Activated naive CD4-positive, alpha-beta T cell (primary cell): ENCODE measurements around the gene KANK2.
"Not testable (repeated sequence)": the region's sequence is repeated elsewhere in the genome, so short reads cannot be mapped to it uniquely, and the experiment has no call there.

Experiments
- DNase-seq, 4 experiments: peaks; one replicate each; lab custom pipeline; 2025; lab: John Stamatoyannopoulos, UW

KANK2 gene

GRCh38 chr19:11196406-11197287 lies 698 bp downstream of the KANK2 start:
- DNase-seq = no peak

GRCh38 chr19:11195681-11196080 lies 1.7 kb downstream of the KANK2 start:
- DNase-seq = no peak

GRCh38 chr19:11194656-11195558 lies 2.4 kb downstream of the KANK2 start:
- no peak for DNase-seq

GRCh38 chr19:11194173-11194572 lies 3.2 kb downstream of the KANK2 start:
- DNase-seq = no peak

GRCh38 chr19:11192957-11193939 lies 4.1 kb downstream of the KANK2 start:
- no peak for DNase-seq

- no peak for DNase-seq
Measured at GRCh38 chr19:11191934-11192333, 5.4 kb downstream of the KANK2 start.

GRCh38 chr19:11191273-11191755 lies 6.0 kb downstream of the KANK2 start:
- no peak for DNase-seq

- no peak for DNase-seq
Measured at GRCh38 chr19:11190501-11190900, 6.8 kb downstream of the KANK2 start.

GRCh38 chr19:11187441-11187840 lies 9.9 kb downstream of the KANK2 start:
- DNase-seq = no peak

GRCh38 chr19:11182994-11183393 lies 14.4 kb downstream of the KANK2 start:
- no peak for DNase-seq

- DNase-seq = no peak
Measured at GRCh38 chr19:11181488-11181887, 15.9 kb downstream of the KANK2 start.

GRCh38 chr19:11180975-11181374 lies 16.4 kb downstream of the KANK2 start:
- DNase-seq = not testable (repeated sequence)

GRCh38 chr19:11180346-11180745 lies 17.0 kb downstream of the KANK2 start:
- no peak for DNase-seq

GRCh38 chr19:11179716-11180297 lies 17.5 kb downstream of the KANK2 start:
- no peak for DNase-seq

GRCh38 chr19:11179145-11179465 lies 18.2 kb downstream of the KANK2 start:
- not testable (repeated sequence) for DNase-seq

- DNase-seq = no peak
Measured at GRCh38 chr19:11177592-11177991, 19.8 kb downstream of the KANK2 start.

GRCh38 chr19:11176466-11177193 lies 20.7 kb downstream of the KANK2 start:
- no peak for DNase-seq

GRCh38 chr19:11175920-11176319 lies 21.4 kb downstream of the KANK2 start:
- DNase-seq = no peak

GRCh38 chr19:11174336-11174735 lies 23.0 kb downstream of the KANK2 start:
- no peak for DNase-seq

GRCh38 chr19:11173516-11174155 lies 23.7 kb downstream of the KANK2 start:
- no peak for DNase-seq
